Caco-2 (cell line): Measurements from ENCODE around the gene YAP1. TPM values are rescaled to one million over a fixed set of nuclear protein-coding genes. Genes with fewer than 3 reads are reported as not detected.
A peak's percentile ranks its signal among the peaks of the same experiment; 100 is the strongest.

Source experiments
- BruUV-seq: library from RNA; stranded (reverse); fragments of 400-500 nt; replicated peaks from 2 replicates; lab custom pipeline; 2021; lab: Mats Ljungman, UMichigan
- CTCF ChIA-PET: fragments of 300-600 bp; sonication (Branson Sonifier 250); formaldehyde crosslinking; loops from one replicate; lab custom pipeline; 2022; ENCODE audit warnings: antibody characterized with exemption; lab: Charles Lee
- POLR2A ChIA-PET: fragments of 300-600 bp; sonication (Branson Sonifier 250); formaldehyde crosslinking; loops from one replicate; lab custom pipeline; 2022; ENCODE audit warnings: antibody characterized with exemption; lab: Charles Lee
- DNase-seq, 2 experiments: peaks; one replicate each; pipeline versions ENCODE4 v3.0.0 to v3.0.0-alpha.2; 2020 to 2022
- H3K27me3 ChIP-seq: replicated peaks from 2 replicates; pipeline ENCODE4 v1.6.0; 2011; ENCODE audit warnings: low read length; ENCODE audit not compliant: control insufficient read depth, insufficient read depth
- H3K36me3 ChIP-seq: 2 replicates; pipeline ENCODE4 v1.5.1; 2011; ENCODE audit warnings: low read length; ENCODE audit not compliant: control insufficient read depth, insufficient read depth
- H3K4me1 ChIP-seq: fragments of 250-450 bp; sonication (Bioruptor Pico); 2 replicates; pipeline ENCODE4 v1.5.1; 2020; ENCODE audit warnings: mild to moderate bottlenecking
- H3K4me3 ChIP-seq: 2 replicates; pipeline ENCODE4 v1.5.1; 2011; ENCODE audit warnings: low read depth, mild to moderate bottlenecking, control low read depth, low read length
- H3K9me3 ChIP-seq: fragments of 250-450 bp; sonication (Bioruptor Pico); 2 replicates; pipeline ENCODE4 v1.5.1; 2020; ENCODE audit warnings: mild to moderate bottlenecking, moderate library complexity
- H3K27ac Mint-ChIP-seq: one replicate; pipeline ENCODE4 v1.8.0; 2022; ENCODE audit warnings: mixed read lengths; ENCODE audit not compliant: unreplicated experiment
- H3K27me3 Mint-ChIP-seq: one replicate; pipeline ENCODE4 v1.8.0; 2022; ENCODE audit warnings: mixed read lengths; ENCODE audit not compliant: insufficient read depth, unreplicated experiment
- H3K36me3 Mint-ChIP-seq: one replicate; pipeline ENCODE4 v1.8.0; 2022; ENCODE audit warnings: mild to moderate bottlenecking, mixed read lengths; ENCODE audit not compliant: insufficient read depth, unreplicated experiment
- H3K4me1 Mint-ChIP-seq: one replicate; pipeline ENCODE4 v1.8.0; 2022; ENCODE audit warnings: low read depth, mixed read lengths; ENCODE audit not compliant: unreplicated experiment
- H3K4me3 Mint-ChIP-seq: one replicate; pipeline ENCODE4 v1.8.0; 2022; ENCODE audit warnings: mild to moderate bottlenecking, moderate library complexity, mixed read lengths; ENCODE audit not compliant: unreplicated experiment
- H3K9me3 Mint-ChIP-seq: one replicate; pipeline ENCODE4 v1.8.0; 2022; ENCODE audit warnings: mixed read lengths; ENCODE audit not compliant: unreplicated experiment
- CTCF ChIP-seq, 2 experiments: fragments of 200-600 bp in 1 of 2; IDR thresholded peaks; 1 replicate in 1 of 2; 2 replicates in 1 of 2; pipeline versions ENCODE4 v1.5.1 to v1.8.0; 2011 to 2022; ENCODE audit warnings: antibody characterized with exemption in 1 of 2, control low read depth in 1 of 2, inconsistent platforms in 1 of 2, low read depth in 1 of 2, low read length in 1 of 2, mild to moderate bottlenecking in 1 of 2, moderate library complexity in 1 of 2; ENCODE audit not compliant: insufficient read depth in 1 of 2, severe bottlenecking in 1 of 2, unreplicated experiment in 1 of 2
- intact Hi-C: fragments of 100-400 bp; cut with micrococcal nuclease; formaldehyde crosslinking; loops from one replicate; pipeline ENCODE4 v1.10.0; 2022; ENCODE audit not compliant: unreplicated experiment
- total RNA-seq: library from RNA; stranded (reverse); gene quantifications from 2 replicates; pipeline ENCODE4 v1.2.3, GENCODE V29; 2022

The YAP1 gene
- total RNA-seq, 1 experiment from 2014 or later, result 207 TPM

- no TSS peak for BruUV-seq
- peaks cover 76% of the 10 kb centered on the region for H3K36me3 Mint-ChIP-seq
- peak overlapping the region; percentile 83 for H3K27ac Mint-ChIP-seq
- ChIA-PET CTCF (no interaction called here), POLR2A (no interaction called here)
- intact Hi-C loops, result no loop called here
- TF ChIP-seq CTCF (IDR thresholded peaks at IDR 0.05; ENCODE audit: insufficient read depth in 1 of 2, low read depth in 1 of 2, low read length in 1 of 2, severe bottlenecking in 1 of 2, unreplicated experiment in 1 of 2), result no peak
- Histone ChIP-seq H3K9me3 (no peaks in the 10 kb centered on the region), H3K4me3 (no peak overlapping the region), H3K36me3 (0 out of 2 replicates have a peak, but pooled peaks cover 4% of the 10 kb centered on the region), H3K27me3 (no peaks in the 10 kb centered on the region), H3K4me1 (peaks cover 74% of the 10 kb centered on the region)
- peaks cover 2% of the 10 kb centered on the region for H3K9me3 Mint-ChIP-seq
- H3K4me3 Mint-ChIP-seq, result peak overlapping the region; percentile 48
- peaks cover 74% of the 10 kb centered on the region for H3K4me1 Mint-ChIP-seq
- no peak for DNase-seq
- H3K27me3 Mint-ChIP-seq, result no peaks in the 10 kb centered on the region
These were observed 8.7 kb downstream of the YAP1 start for GRCh38 chr11:102118937-102119336.

GRCh38 chr11:102119997-102120396, 9.8 kb downstream of the YAP1 start:
- Mint-ChIP-seq H3K9me3 (peaks cover 12% of the 10 kb centered on the region), H3K27me3 (no peaks in the 10 kb centered on the region), H3K27ac (peak overlapping the region; percentile 73), H3K36me3 (peaks cover 76% of the 10 kb centered on the region), H3K4me3 (peak overlapping the region; percentile 41), H3K4me1 (peaks cover 68% of the 10 kb centered on the region)
- intact Hi-C loops, result loop anchor here (1.0 to 2.0 kb wide), 4 partner anchors 9 to 109 kb away; no protein-coding TSS in a partner anchor
- ChIA-PET POLR2A (no interaction called here), CTCF (interaction anchor here (0.6 to 1.5 kb wide), 4 partner anchors 148 to 253 kb away, joined by 3 to 4 read pairs (median 3); partner anchors contain the start of gene CEP126)
- Histone ChIP-seq H3K4me1 (peaks cover 64% of the 10 kb centered on the region), H3K4me3 (no peak overlapping the region), H3K27me3 (no peaks in the 10 kb centered on the region), H3K36me3 (0 out of 2 replicates have a peak, but pooled peaks cover 2% of the 10 kb centered on the region), H3K9me3 (0 out of 2 replicates have a peak, but pooled peaks cover 3% of the 10 kb centered on the region)
- no TSS peak for BruUV-seq
- no peak for TF ChIP-seq CTCF (IDR thresholded peaks at IDR 0.05; ENCODE audit: insufficient read depth in 1 of 2, low read depth in 1 of 2, low read length in 1 of 2, severe bottlenecking in 1 of 2, unreplicated experiment in 1 of 2)
- peak; percentile 72 to 81 for DNase-seq

- Mint-ChIP-seq H3K4me1 (peaks cover 63% of the 10 kb centered on the region), H3K27ac (peak overlapping the region; percentile 73), H3K27me3 (no peaks in the 10 kb centered on the region), H3K36me3 (peaks cover 76% of the 10 kb centered on the region), H3K9me3 (peaks cover 12% of the 10 kb centered on the region), H3K4me3 (peak overlapping the region; percentile 41)
- BruUV-seq, result no TSS peak
- peaks cover 60% of the 10 kb centered on the region for H3K4me1 ChIP-seq
- peak in 1 of 2 experiments; percentile 2 for TF ChIP-seq CTCF (IDR thresholded peaks at IDR 0.05; ENCODE audit: insufficient read depth in 1 of 2, low read depth in 1 of 2, low read length in 1 of 2, severe bottlenecking in 1 of 2, unreplicated experiment in 1 of 2)
- H3K4me3 ChIP-seq, result no peak overlapping the region
- intact Hi-C loops, result loop anchor here (1.0 to 2.0 kb wide), 4 partner anchors 9 to 109 kb away; no protein-coding TSS in a partner anchor
- no peaks in the 10 kb centered on the region for H3K27me3 ChIP-seq
- DNase-seq, result peak in 1 of 2 experiments; percentile 62
- H3K9me3 ChIP-seq, result 0 out of 2 replicates have a peak, but pooled peaks cover 3% of the 10 kb centered on the region
- CTCF ChIA-PET, result interaction anchor here (0.6 to 1.5 kb wide), 4 partner anchors 148 to 254 kb away, joined by 3 to 4 read pairs (median 3); partner anchors contain the start of gene CEP126
- POLR2A ChIA-PET, result no interaction called here
- 0 out of 2 replicates have a peak, but pooled peaks cover 2% of the 10 kb centered on the region for H3K36me3 ChIP-seq
These were observed 10.3 kb downstream of the YAP1 start for GRCh38 chr11:102120437-102120973.
